IPS DF 4.7 (cell line): ENCODE data around the gene C17orf50.

Experiments used
- DNase-seq: peaks from one replicate; pipeline ENCODE4 v3.0.0-alpha.2; 2013; ENCODE audit warnings: low spot score; ENCODE audit errors: extremely low read depth

Gene C17orf50

DNA sequence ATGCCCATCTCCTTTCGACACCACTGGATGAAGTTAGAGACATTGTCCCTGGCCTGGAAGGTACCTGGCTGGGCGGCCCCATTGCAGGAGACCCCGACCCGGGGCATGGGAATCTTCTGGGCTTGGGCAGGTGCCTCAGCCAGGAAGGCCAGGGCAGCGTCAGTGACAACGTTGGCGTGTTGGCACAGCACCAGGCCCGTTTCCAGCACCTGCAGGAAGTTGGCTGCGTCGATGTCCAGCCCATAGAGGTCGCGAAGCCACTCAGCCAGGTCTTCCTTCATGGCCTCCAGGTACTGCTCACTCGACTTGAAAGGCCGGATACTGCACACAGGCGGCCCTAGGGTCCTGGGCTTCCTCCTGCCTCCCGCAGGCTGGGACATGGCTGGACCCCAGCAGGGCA is 8.2 kb upstream of the C17orf50 start:
- no peak for DNase-seq

DNA sequence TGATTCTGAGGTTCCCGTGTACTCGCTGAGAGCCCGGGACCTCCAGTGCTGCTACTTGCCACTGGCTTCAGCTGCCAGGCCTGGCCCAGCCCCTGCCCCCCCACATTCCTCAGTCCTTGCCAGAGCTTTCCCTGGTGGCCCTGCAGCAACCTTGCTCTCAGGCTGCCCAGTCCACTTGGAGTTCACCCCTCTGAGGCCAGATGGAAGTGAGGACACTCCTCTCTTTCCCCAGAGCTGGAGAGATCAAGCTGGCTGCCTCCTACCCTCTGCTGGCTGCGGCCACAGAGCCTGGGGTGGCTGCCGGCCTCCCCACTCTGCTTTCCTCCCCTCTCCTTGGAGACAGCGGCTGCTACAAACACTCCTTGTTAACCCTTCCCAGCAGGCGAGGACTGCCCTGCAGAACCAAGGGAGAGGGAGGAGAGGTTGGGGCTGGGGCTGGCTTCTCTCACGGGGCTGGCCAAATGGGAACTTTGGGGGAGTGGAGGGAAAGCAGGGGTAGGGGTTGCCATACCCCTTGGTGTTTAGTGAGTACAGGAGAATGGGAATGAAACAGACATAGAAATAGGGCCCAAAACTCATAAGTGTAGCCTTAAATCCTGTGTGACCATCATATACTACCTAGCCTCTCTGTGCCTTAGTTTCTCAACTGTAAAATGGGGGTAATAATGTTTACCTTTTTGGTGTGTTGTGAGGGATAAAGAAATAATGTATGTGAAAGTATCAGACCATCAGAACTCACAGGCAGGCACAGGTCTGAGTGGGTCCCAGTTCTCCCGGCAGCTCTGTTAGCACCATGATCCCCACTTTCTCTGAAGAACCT is 7.5 kb upstream of the C17orf50 start, which contains the start of gene GAS2L2:
GAS2L2 (minus strand) TSS at position 295 of the 820 bp plus-strand sequence. CDS start 389 bp downstream, outside the sequence.
- DNase-seq: no peak

GRCh38 chr17:35757243-35757642 is 3.4 kb upstream of the C17orf50 start:
- no peak for DNase-seq

- DNase-seq: no peak
Observed at GRCh38 chr17:35761601-35762000, 914 bp downstream of the C17orf50 start.

DNA sequence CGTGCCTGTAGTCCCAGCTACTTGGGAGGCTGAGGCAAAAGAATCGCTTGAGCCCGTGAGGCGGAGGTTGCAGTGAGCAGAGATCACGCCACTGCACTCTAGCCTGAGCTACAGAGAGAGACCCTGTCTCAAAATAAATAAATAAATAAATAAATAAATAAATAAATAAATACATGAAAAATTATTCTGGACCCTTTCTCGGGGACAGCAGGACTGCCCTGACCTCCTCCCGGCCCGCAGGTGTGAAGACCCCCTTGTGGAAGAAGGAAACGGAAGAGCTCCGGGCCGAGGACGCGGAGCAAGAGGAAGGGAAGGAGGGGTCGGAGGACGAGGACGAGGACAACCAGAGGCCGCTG is 3.1 kb downstream of the C17orf50 start:
- no peak for DNase-seq

DNA sequence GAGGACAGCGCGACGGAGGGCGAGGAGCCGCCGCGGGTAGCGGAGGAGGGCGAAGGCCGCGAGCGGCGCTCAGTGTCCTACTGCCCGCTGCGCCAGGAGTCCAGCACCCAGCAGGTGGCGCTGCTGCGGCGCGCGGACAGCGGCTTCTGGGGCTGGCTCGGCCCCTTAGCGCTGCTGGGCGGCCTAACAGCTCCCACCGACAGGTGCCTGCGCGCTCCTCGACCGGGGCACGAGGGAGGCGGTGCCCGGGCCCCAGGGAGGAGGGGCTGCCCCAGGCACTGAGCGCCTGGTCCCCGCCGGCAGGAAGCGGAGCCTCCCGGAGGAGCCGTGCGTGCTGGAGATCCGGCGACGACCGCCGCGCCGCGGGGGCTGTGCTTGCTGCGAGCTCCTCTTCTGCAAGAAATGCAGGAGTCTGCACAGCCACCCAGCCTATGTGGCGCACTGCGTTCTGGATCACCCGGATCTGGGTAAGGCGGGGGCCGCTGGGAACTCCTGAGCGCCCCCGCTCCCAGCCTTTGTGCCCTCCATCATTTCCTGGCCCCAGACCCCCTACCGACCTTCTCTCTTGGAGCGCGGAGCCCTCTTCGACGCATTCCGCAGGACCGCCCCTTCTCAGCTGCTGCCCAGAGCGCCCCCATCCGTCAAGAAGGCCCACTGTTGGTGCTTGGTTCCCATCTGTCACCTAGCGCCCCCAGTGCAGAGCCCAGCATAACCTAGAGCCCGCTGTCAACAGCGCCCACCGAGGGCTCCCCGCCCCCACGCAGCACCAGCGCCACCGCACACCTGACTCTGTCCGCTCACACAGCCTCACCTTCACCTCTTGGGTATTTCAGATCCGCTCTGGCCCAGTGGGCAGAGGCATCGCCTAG is 3.7 kb downstream of the C17orf50 start:
- DNase-seq: no peak

- DNase-seq: no peak
Observed at GRCh38 chr17:35765086-35765710, 4.5 kb downstream of the C17orf50 start.

DNA sequence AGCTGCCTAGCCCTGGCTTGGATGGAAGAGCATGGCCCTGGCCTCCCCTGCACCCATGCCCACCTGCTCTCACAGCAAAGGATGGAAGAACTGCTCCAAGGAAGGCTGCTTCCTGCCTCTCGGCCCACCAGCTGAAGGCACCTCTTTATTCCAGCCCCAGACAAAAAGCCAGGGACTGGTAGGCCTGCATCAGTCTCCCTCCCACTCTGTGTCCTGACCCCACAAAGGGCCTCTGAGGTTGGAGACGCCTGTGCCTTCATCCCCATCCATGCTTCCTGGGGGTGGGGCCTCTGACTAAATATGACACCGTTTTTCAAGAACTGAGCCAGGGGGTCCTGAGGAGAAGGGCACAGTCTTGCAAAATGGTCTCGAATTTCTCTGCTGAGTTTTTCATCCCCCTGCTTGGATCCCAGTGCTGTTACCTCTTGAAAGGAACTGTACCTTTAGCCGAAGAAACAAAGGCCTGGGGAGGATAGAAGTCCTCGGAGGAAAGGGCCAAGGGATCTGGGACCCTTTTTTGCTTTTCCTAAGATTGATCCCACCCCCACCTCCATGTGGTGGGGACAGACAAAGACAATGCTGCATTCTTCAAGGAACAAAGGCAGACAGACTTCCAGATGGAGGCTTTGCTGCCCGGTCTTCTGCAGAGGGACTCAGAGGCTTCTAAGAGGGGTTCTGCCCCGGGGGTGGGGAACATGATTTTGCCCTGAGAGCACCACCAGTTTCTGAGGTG is 5.2 kb downstream of the C17orf50 start:
- no peak for DNase-seq

DNA sequence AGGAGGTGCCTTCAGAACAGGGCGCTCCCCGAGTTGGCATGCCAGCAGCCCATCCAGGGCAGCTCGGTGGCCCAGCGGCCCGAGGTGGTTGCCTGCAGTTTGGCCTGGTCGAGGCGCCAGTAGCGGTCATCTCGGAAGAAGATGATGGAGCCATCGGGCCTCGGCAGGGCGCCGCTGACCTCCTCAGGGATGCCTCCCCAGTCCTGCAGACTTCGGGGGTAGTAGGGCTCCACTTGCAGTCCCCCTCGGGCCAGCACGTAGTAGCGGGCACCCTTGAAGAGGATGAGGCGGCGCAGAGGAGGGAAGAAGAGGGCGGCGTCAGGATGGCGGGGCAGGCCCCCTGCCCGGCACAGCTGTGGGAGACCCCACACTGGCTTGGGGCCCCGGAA is 5.8 kb downstream of the C17orf50 start:
- no peak for DNase-seq

- DNase-seq: no peak
Observed at GRCh38 chr17:35766903-35767510, 6.3 kb downstream of the C17orf50 start.

GRCh38 chr17:35768797-35769196 is 8.1 kb downstream of the C17orf50 start:
- no peak for DNase-seq

DNA sequence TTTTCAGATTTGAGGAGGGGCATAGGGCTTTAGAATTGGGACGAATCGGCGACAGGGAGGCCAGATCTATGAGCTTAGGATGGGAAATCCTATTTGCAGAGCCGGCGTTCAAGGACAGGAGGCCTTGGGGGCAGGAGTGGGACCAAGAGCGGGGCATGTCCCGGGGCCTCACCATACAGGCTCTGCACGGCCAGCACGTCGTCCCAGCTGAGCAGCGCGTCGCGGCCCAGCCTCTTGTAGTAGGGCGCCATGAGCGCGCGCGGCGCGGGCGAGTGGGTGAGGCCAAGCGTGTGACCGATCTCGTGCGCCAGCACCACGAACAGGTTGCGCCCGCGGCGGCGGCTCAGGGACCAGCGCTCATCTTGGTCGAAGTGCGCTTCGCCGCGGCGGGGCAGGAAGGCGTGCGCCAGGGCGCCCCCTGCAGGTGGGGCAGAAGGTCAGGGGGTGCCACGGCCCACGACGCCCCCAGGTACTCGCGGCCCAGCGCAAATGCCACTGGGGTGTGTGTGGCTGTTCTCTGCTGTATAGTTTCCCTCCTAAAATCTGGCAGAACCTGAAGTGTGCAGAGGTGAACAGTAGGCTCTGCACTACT is 9.3 kb downstream of the C17orf50 start:
- no peak for DNase-seq

- no peak for DNase-seq
Observed at GRCh38 chr17:35773129-35773528, 12.4 kb downstream of the C17orf50 start.

DNA sequence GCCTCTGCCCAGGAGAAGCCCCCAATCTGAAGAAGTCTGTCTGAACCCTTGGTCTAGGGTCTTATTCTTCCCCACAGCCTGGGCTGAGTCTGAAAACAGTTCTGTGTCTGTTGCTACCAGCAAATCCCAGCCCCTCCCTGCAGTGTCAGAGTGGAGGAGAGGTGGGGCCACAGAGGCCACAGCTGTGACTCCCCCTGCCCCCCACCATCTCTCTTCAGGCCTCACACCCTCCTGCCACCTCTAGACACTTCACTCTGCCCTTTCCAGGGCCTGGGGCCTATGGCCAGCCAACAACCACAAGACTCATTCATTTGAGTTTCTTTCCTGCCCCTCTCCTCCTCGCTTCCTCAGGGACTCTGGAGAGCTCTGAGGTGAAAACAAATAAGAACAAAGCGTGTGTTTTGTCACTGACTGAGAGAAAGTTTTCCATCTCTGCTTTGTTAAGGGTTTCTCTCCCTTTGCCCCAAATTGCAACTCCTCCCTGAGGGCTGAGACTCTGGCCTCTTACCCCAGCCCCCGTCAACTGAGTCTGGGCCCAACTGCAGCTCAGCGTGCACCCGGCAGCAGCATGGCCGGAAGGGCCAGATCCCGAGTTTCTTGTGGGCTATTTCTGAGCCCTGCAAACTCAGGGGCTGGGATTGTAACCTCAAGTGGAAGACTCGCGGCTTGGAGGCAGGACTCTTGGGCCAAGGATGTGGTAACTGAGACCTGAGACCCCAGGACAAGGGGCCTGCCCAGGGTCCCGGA is 13.2 kb downstream of the C17orf50 start:
- DNase-seq: no peak

DNA sequence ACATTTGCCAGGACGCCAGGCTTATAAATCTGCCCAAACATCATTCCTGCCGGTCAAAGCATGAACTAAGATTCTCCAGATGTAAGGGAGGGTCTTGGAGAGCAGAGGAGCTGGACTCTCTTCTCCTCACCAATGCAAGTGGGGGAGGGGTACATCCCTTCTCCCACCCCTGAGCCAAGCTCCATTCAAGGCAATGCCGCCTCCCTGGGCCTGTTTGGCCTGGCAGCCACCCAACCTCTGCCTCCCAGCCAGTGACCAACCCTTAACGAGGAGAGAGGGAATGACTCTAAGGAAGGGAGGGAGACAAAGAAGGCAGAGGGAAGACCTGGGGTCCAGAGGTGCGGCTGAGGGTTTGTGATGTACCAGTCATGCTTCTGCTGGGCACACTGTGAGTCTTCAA is 13.8 kb downstream of the C17orf50 start:
- DNase-seq: no peak

DNA sequence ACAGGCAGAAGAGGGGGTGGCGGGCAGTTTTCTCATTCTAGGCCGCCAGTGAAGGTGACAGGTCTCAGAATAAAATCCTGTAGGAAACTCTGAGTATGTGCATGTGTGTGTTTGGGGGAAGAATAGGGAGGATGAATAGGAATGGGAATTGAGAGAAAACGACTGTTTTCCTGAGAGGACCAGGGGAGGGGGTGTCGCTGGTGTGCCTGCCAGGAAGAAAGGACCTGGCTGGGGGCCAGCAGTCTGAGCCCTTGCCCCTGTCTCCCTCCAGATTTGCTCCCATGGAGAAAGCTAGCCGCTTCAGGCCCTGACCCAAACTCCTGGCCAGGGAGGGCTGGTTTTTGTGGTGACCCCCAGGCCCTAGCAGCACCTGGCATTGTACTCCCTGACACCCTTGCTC is 14.4 kb downstream of the C17orf50 start:
- DNase-seq: no peak

- DNase-seq: no peak
Observed at GRCh38 chr17:35775583-35775982, 14.9 kb downstream of the C17orf50 start.

GRCh38 chr17:35778641-35779196 is 18.0 kb downstream of the C17orf50 start:
- no peak for DNase-seq

- no peak for DNase-seq
Observed at GRCh38 chr17:35780950-35781349, 20.3 kb downstream of the C17orf50 start.

DNA sequence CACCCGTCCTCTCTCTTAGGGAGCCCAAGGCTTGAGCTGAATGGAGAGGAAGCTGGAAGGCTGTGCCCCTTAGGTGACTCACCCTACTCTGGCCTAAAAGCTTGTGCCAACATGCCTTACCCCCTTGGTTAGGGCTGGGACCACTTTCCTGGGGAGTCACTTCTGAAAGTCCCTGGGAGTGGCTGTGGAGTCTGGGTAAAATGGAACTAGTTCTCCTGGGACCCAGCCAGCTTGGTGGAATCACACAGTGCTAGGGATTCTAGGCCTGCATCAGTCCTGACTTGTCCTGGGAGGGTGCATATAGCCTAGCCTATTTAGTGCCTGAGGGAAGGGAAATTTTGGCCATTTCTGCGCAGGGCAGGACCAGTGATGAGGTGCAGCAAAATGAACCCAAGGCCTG is 24.2 kb downstream of the C17orf50 start:
- DNase-seq: no peak
